ENCODE data around the gene TULP4.

DNA sequence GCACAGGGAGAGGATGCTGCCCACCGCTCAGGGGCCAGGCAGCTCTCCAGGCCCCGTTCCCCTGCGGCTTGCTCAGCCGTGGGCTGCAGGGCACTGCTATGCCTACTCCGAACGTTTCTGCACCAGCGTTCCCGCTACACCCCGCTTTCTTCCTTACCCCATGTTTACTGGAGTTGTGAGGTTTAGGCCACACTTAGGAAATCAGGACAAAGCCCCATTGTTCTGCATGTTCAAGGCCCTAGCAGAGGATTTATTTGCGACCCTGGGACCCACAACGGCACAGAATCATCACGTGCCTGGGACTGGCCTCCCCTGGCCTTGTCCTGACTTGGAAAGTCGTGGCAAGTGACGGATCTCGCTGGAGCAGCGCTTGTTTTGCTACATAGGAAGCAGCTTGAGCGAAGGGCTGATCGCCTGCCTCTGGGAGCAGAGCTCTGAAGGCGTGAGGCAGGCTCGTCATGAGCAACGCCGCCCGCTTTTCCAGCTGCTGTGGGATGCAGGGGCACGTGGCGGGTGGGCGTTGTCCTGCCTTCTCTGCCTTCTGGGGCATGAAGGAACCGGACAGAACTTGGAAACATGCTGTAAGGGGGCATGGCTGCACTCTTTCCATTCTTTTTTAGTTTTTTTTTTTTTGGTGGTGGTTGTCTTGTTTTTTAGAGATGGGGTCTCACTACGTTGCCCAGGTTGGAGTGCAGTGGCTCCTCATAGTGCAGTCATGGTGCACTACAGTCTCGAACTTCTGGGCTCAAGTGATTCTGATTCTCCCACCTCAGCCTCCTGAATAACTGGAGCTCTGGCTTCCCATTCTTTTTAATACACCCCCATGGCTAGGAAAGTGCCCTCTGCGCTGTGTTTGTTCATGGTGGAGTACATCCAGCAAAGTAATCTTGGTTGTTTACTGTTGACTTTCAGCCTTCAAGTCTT lies 233.0 kb downstream of the TULP4 start:
- TF ChIP-seq, protein P1, sequence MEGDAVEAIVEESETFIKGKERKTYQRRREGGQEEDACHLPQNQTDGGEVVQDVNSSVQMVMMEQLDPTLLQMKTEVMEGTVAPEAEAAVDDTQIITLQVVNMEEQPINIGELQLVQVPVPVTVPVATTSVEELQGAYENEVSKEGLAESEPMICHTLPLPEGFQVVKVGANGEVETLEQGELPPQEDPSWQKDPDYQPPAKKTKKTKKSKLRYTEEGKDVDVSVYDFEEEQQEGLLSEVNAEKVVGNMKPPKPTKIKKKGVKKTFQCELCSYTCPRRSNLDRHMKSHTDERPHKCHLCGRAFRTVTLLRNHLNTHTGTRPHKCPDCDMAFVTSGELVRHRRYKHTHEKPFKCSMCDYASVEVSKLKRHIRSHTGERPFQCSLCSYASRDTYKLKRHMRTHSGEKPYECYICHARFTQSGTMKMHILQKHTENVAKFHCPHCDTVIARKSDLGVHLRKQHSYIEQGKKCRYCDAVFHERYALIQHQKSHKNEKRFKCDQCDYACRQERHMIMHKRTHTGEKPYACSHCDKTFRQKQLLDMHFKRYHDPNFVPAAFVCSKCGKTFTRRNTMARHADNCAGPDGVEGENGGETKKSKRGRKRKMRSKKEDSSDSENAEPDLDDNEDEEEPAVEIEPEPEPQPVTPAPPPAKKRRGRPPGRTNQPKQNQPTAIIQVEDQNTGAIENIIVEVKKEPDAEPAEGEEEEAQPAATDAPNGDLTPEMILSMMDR (optimal IDR thresholded peaks at IDR 0.05 in 1 of 3, IDR thresholded peaks at IDR 0.05 in 1 of 3, conservative IDR thresholded peaks at IDR 0.05 in 1 of 3; ENCODE audit: extremely low read depth in 1 of 3, insufficient read depth in 2 of 3, low read length in 3 of 3): no peak
- no peak for TF ChIP-seq EZH2 (IDR thresholded peaks at IDR 0.05; ENCODE audit: low read length)

Data from keratinocyte (primary cell).